GM23338 (cell line): ENCODE measurements around the gene COTL1. TPM values are rescaled to one million over a fixed set of nuclear protein-coding genes. Genes with fewer than 3 reads are reported as not detected.
A peak's percentile ranks its signal among the peaks of the same experiment; 100 is the strongest.

Experiments used
- ATAC-seq: fragments of 200-7000 bp; cut with Tn5 transposase; 3 replicates; pipeline ENCODE4 v1.9.1; 2020
- DNase-seq: peaks from one replicate; pipeline ENCODE4 v3.0.0-alpha.2; 2015; ENCODE audit warnings: low spot score
- H2AFZ ChIP-seq: fragments of 200-600 bp; sonication (generic); 2 replicates; pipeline ENCODE4 v1.8.0; 2016; ENCODE audit warnings: antibody characterized with exemption, mild to moderate bottlenecking, moderate library complexity
- H3F3A ChIP-seq: fragments of 200-600 bp; sonication (generic); replicated peaks from 2 replicates; pipeline ENCODE4 v1.8.0; 2017; ENCODE audit warnings: antibody characterized with exemption, mixed run types, low read depth
- H3K27ac ChIP-seq: fragments of 200-600 bp; sonication (generic); 2 replicates; pipeline ENCODE4 v1.6.1; 2016; ENCODE audit warnings: low read depth
- H3K27me3 ChIP-seq: fragments of 200-600 bp; sonication (generic); 2 replicates; pipeline ENCODE4 v1.8.0; 2016; ENCODE audit warnings: mild to moderate bottlenecking, mixed run types, moderate library complexity; ENCODE audit not compliant: insufficient read depth
- H3K36me3 ChIP-seq: fragments of 200-600 bp; sonication (generic); 2 replicates; pipeline ENCODE4 v1.8.0; 2016; ENCODE audit warnings: mild to moderate bottlenecking; ENCODE audit not compliant: insufficient read depth
- H3K4me1 ChIP-seq: fragments of 200-600 bp; sonication (generic); 2 replicates; pipeline ENCODE4 v1.8.0; 2016; ENCODE audit warnings: mild to moderate bottlenecking, moderate library complexity; ENCODE audit not compliant: insufficient read depth
- H3K4me2 ChIP-seq: fragments of 200-600 bp; sonication (generic); 2 replicates; pipeline ENCODE4 v1.7.1; 2017; ENCODE audit warnings: mixed run types
- H3K4me3 ChIP-seq: fragments of 200-600 bp; sonication (generic); 2 replicates; pipeline ENCODE4 v1.6.1; 2016; ENCODE audit warnings: mixed run types
- H3K79me2 ChIP-seq: fragments of 200-600 bp; sonication (generic); replicated peaks from 2 replicates; pipeline ENCODE4 v1.8.0; 2017; ENCODE audit warnings: mild to moderate bottlenecking; ENCODE audit not compliant: insufficient read depth
- H3K9me2 ChIP-seq: fragments of 200-600 bp; sonication (generic); 2 replicates; pipeline ENCODE4 v1.8.0; 2017; ENCODE audit not compliant: insufficient read depth
- H4K20me1 ChIP-seq: fragments of 200-600 bp; sonication (generic); replicated peaks from 2 replicates; pipeline ENCODE4 v1.8.0; 2017; ENCODE audit warnings: mild to moderate bottlenecking; ENCODE audit not compliant: insufficient read depth
- H3K27ac Mint-ChIP-seq: 2 replicates; pipeline ENCODE4 v1.8.0; 2020; ENCODE audit warnings: inconsistent platforms, mild to moderate bottlenecking, moderate library complexity, mixed read lengths
- H3K27me3 Mint-ChIP-seq: 3 replicates; pipeline ENCODE4 v1.8.0; 2022; ENCODE audit warnings: low read depth, mild to moderate bottlenecking, moderate library complexity, mixed read lengths, inconsistent platforms; ENCODE audit not compliant: insufficient read depth, poor library complexity
- H3K36me3 Mint-ChIP-seq: 3 replicates; pipeline ENCODE4 v1.8.0; 2021; ENCODE audit warnings: low read depth, mild to moderate bottlenecking, inconsistent platforms, moderate library complexity, mixed read lengths
- H3K4me1 Mint-ChIP-seq: 3 replicates; pipeline ENCODE4 v1.8.0; 2020; ENCODE audit warnings: mild to moderate bottlenecking, inconsistent platforms, mixed read lengths
- H3K4me3 Mint-ChIP-seq: 3 replicates; pipeline ENCODE4 v1.8.0; 2021; ENCODE audit warnings: moderate library complexity, mild to moderate bottlenecking, inconsistent platforms, mixed read lengths
- H3K9me3 Mint-ChIP-seq: 3 replicates; pipeline ENCODE4 v1.8.0; 2020; ENCODE audit warnings: moderate library complexity, mild to moderate bottlenecking, inconsistent platforms, mixed read lengths
- CTCF ChIP-seq, 2 experiments: fragments of 200-600 bp in 1 of 2; sonication (generic) in 1 of 2; conservative IDR thresholded peaks; 2 replicates each; pipeline versions ENCODE4 v1.5.1 to v1.6.1; 2016 to 2017; ENCODE audit warnings: antibody characterized with exemption in 2 of 2, low read depth in 2 of 2, mild to moderate bottlenecking in 2 of 2, moderate library complexity in 1 of 2
- EZH2phosphoT487 ChIP-seq: fragments of 200-600 bp; sonication (generic); IDR thresholded peaks from one replicate; pipeline ENCODE4 v1.8.1; 2018; ENCODE audit warnings: antibody characterized with exemption; ENCODE audit not compliant: unreplicated experiment
- ZNF331 ChIP-seq: fragments of 250-450 bp; sonication (Bioruptor Pico); IDR thresholded peaks from 2 replicates; pipeline ENCODE4 v1.5.0; 2020; ENCODE audit warnings: low read depth, mild to moderate bottlenecking, moderate library complexity
- ZNF462 ChIP-seq: fragments of 250-450 bp; sonication (Bioruptor Pico); IDR thresholded peaks from 2 replicates; pipeline ENCODE4 v1.5.0; 2020; ENCODE audit warnings: mild to moderate bottlenecking, moderate library complexity
- polyA plus RNA-seq: library from polyadenylated mRNA; unstranded; fragments of >200 nt; fragmentation: Nextera tagmentation; extraction: Ambion mirVana; gene quantifications from 2 replicates; pipeline ENCODE4 v1.2.1, GENCODE V29; 2016
- total RNA-seq: library from RNA; depleted of rRNA; stranded (reverse); fragments of >200 nt; shearing (Covaris generic); gene quantifications from 2 replicates; pipeline ENCODE4 v1.2.3, GENCODE V29; 2014

COTL1 gene
- total and polyA plus RNA-seq, 2 experiments from 2014 or later, result 117 to 166 TPM

GRCh38 chr16:84575914-84576313, 42.0 kb downstream of the COTL1 start (continued):
- TF ChIP-seq ZNF462 (no peak), EZH2phosphoT487 (no peak)

- TF ChIP-seq CTCF (conservative IDR thresholded peaks at IDR 0.05; ENCODE audit: low read depth in 2 of 2) (peak in 1 of 2 experiments; percentile 32; a peak in 3 of 4 replicates), ZNF331 (CRISPR knock-in tag) (no peak)
- H3K79me2 ChIP-seq, result peaks cover 23% of the 10 kb centered on the region
- no peaks in the 10 kb centered on the region; the same call in 1 of the 2 replicates for H3K4me1 ChIP-seq
- no peak overlapping the region for H2AFZ ChIP-seq
- peaks cover 17% of the 10 kb centered on the region for H3K36me3 Mint-ChIP-seq
- no peaks in the 10 kb centered on the region for H3K36me3 ChIP-seq
- H3F3A ChIP-seq, result no peaks in the 10 kb centered on the region
- no peaks in the 10 kb centered on the region for H3K9me2 ChIP-seq
- ATAC-seq, result peak; percentile 79
- H4K20me1 ChIP-seq, result no peaks in the 10 kb centered on the region
- peak; percentile 39 for DNase-seq
- H3K4me2 ChIP-seq, result no peak overlapping the region
- no peak overlapping the region for H3K4me3 Mint-ChIP-seq
- H3K4me3 ChIP-seq, result no peak overlapping the region
- no peaks in the 10 kb centered on the region; the same call in 2 of the 3 replicates for H3K9me3 Mint-ChIP-seq
- H3K27ac Mint-ChIP-seq, result no peak overlapping the region; the same call in 1 of the 2 replicates
- H3K27me3 ChIP-seq, result no peaks in the 10 kb centered on the region
- H3K27me3 Mint-ChIP-seq, result peaks cover 12% of the 10 kb centered on the region
- H3K4me1 Mint-ChIP-seq, result peaks cover 12% of the 10 kb centered on the region; the same call in 2 of the 3 replicates
- H3K27ac ChIP-seq, result 0 out of 2 replicates have a peak overlapping the region, but pooled peaks have one; percentile 14
These were observed 43.7 kb downstream of the COTL1 start for GRCh38 chr16:84574191-84574590.
